Left lobe of liver (tissue), 2 donors: ENCODE results near the gene PLAAT2. TPM values are rescaled to one million over a fixed set of nuclear protein-coding genes. Genes with fewer than 3 reads are reported as not detected.
A peak's percentile ranks its signal among the peaks of the same experiment; 100 is the strongest.
"Not testable (repeated sequence)": the region's sequence is repeated elsewhere in the genome, so short reads cannot be mapped to it uniquely, and the experiment has no call there.

Source experiments
- ATAC-seq: fragments of 200-7000 bp; cut with Tn5 transposase; one replicate; pipeline ENCODE4 v1.9.1; 2020; ENCODE audit warnings: mild to moderate bottlenecking, moderate library complexity
- DNase-seq: peaks from one replicate; pipeline ENCODE4 v3.0.0-alpha.2; 2020; ENCODE audit warnings: low spot score
- total RNA-seq: library from RNA; stranded (reverse); gene quantifications from one replicate; pipeline ENCODE4 v1.2.1, GENCODE V29; 2021
- donor health status: DM: no; HTN: no; CAD: no; lungs with moderate emphysema.
- donor health status: DM: no; HTN: yes; CAD: no.

The PLAAT2 gene
- total RNA-seq, 1 donor from 2014 or later: 1.2 TPM

DNA sequence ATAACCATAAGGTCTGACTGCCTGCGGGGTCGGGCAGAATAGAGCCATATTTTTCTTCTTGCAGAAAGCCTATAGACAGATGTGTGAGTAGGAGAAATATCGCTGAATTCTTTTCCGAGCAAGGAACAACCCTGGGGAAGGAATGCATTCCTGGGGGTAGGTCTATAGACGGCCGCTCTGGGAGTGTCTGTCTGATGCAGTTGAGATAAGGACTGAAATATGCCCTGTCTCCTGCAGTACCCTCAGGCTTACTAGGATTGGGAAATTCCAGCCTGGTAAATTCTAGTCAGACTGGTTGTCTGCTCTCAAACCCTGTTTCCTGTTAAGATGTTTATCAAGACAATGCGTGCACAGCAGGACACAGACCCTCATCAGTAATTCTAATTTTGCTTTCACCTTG is 18.0 kb upstream of the PLAAT2 start:
- DNase-seq, ATAC-seq: not testable (repeated sequence)

DNA sequence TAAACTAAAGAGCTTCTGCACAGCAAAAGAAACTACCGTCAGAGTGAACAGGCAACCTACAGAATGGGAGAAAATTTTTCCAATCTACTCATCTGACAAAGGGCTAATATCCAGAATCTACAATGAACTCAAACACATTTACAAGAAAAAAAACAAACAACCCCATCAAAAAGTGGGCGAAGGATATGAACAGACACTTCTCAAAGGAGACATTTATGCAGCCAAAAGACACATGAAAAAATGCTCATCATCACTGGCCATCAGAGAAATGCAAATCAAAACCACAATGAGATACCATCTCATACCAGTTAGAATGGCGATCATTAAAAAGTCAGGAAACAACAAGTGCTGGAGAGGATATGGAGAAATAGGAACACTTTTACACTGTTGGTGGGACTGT is 15.7 kb upstream of the PLAAT2 start:
- not testable (repeated sequence) for DNase-seq, ATAC-seq

DNA sequence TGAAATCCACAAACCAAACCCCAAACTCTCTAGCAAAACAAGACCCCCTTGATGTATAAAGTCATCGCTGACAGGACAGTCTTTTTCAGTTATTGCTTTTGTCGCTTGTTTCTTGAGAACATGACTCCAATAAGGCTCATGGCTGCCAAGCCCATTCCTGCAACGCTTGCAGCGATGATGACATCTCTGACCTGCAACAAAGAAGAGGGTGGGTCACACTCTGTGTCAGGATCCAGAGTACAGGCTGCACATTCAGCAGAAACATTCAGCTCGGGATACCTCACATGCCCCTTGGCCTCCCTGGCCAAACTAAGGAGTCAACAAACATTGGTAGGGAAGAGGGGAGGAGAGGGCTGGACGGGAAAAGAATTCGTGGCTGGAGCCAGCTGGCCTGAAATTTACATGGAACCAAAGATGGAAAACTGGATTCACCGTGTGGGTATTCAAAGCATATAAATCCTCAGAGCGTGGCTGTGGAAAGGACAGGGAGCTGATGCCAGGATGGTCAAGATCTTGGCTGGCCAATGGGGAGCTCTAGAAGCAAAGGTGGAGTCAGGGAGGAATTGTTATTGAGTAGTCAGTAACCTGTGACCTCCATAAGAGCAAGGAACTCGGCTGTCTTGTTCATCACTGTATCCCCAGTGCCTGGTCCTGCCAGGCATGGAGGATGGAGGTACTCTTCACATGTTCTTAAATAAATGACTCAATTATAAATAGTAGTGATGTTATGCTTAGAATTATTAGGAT is 11.8 kb upstream of the PLAAT2 start:
- peak; percentile 89 for DNase-seq
- ATAC-seq: peak; percentile 97

DNA sequence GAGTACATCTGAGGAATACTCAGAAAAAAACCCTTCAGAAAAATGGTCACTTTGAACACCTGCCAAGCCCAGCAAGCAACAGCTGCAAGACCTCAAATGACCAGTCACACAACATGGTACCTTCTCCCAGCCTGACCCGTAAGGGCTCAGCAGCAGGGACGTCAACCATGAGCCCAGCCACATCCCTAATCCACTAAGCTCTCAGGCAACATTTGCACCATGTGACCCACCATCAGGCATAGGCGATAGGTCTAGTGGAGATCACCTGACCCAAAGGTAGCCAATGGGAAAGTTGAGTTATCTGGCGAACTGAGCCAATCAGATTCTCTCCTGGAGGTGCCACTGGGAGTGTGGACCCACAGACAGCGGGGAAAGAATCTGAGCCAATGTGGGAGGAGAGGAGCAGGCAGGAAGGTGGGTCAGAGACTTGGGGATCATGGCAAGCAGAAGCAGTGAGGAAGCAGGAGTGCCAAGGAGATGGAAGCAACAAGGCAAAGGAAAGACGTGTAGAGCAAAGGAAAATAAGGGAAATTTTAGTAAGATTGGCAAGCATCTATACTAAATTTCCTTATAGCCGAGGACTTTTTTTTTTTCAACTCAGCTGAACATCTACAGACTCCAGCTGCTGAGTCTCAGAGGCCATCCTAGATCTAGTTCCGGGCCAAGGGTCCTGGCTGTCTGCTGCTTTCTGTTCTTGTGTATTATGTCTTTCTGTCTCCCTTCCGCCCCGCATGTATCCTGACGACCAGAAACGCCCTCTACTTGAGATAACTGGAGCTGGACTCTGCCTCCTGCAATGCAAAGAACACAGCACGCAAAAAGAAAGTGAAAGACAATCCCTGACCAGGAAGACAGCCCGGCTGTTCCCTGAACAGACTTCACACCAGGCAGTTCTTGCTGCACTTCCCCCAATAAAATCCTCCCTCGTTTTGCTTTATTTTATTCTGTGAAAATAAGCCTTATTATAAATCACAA is 11.0 kb upstream of the PLAAT2 start:
- peak; percentile 58 for DNase-seq

DNA sequence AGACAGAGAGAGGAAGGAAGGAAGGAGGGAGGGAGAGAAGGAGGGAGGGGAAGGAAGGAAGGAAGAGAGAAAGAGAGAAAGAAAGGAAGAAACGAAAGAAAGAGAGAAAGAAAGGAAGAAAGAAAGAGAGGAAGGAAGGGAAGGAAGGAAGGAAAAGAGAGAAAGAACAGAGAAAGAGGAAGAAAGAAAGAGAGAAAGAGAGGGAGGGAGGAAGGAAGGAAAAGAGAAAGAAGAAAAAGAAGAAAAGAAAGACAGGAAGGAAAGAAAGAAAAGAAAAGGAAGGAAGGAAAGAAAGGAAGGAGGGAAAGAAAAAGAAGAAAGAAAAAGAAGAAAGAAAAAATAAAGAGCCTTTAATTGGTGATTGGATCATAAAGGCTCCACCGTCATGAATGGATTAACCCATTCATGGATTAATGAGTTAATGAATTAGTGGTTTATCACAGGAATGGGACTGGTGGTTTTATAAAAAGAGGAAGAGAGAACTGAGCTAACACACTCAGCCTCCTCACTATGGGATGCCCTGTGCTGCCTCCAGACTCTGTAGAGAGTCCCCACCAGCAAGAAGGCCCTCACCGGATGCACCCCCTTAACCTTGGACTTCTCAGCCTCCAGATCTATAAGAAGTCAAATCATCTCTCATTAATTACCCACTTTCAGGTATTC is 9.0 kb upstream of the PLAAT2 start:
- no peak for ATAC-seq

More for the DNA sequence above, 11.0 kb upstream of the PLAAT2 start:
- ATAC-seq: peak; percentile 82

DNA sequence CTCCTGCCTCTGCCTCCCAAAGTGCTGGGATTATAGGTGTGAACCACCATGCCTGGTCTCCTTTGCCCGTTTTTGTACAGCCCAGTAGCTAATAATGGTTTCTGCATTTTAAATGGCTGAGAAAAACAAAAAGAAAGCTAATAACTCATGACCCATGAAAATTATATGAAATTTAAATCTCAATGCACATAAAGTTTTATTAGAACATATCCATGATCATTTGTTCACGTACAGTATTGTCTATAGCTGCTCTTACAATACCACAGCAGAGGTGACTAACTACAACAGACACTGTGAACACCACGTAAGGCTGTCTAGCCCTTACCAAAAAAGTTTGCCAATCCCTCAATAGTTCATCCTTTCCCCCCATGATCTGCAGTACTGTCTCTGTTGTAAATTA is 6.4 kb upstream of the PLAAT2 start:
- DNase-seq: no peak
- no peak for ATAC-seq

More for the DNA sequence above, 9.0 kb upstream of the PLAAT2 start:
- DNase-seq: no peak

DNA sequence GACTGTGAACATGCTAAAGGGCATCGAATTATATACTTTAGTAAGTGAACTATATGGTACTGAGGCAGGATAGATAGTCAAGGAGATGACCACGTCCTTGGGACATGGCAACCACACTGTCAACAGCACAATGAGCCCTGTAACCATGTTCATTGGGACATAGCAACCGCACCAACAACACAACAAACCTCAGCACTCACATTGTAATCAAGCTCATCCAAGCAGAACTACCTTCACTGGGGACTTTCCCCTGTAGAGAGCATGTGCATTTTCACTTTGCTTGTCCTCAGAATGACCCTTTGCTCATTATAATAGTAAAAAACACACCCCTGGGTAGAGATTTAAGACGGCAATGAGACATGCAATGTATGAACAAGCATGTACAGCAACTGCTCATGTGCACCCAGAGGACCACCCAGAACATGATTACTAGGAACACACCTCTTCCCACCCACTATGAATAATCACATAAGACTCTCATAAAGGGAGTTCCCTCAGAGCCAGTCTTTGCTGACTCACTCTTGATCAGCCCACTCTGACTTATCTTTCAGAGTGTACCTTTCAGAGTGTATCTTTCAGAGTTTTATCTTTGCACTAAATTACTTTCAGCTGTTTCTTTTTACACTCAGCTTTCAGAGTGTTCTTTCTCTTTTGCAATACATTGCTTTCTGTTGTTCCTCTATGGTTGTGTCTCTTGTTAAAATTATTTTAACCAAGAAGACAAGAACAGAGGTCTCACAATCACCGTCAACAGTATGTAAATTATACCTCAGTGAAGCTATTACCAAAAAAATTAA is 4.1 kb upstream of the PLAAT2 start:
- ATAC-seq: peak; percentile 78
- no peak for DNase-seq

DNA sequence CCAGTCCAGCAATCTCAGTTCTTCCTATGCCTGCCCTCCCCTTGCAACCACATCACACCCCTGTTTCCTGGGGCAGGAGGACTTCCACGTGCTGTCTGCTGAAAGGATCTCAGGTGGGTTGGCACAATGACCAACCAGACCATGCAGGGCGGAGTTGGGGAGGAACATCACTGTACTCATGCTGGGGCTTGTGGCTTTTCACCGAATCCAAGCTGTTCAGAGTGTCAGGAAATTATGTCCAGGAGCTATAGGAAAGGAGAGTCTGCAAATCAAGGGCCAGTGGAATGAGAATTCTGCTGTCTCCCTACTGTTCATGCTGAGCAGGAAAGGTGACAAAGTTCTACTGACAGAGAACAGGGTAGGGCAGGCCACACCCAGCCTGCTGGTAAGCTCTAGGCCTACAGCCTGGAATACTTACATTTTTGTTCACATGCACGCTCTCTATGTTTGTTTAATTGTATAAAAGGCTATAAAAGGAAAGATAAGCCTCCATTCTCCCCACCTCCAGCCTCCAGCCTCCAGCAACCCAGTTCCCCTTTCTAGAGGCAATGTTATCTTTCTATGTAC is 1.7 kb upstream of the PLAAT2 start:
- no peak for ATAC-seq
- no peak for DNase-seq

DNA sequence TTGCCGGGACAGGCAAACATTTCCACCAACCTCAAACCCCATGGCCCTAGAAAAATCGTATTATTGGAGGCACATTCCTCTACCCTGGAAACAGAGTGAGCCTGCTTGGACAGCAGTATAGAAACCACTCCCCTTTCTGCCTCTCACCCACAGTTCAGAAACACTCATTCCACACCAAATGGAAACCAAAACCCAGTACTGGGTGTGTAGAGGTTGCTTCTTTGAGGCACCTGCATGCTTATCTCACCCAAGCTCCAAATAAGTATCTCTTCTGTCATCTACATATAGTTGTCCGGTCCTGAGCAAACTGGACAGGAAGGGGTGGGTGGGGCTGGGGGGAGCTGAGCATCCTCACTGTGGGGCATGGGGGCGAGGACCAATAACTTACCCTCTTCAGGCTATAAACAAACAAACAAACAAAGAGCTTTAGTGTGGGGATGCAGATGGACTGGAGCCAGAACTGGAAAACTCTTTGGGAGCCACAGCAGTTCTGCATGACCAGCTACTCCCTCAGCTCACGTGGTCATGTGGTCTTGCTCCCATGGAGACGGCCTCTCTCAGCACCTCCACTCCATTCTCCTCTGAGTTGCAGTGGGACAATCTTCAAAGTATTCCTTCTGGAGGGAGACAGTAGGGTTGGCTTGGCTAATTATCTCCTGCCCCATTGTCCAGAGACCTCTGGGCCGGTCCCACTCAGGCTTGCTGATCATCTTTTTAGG is 1.0 kb upstream of the PLAAT2 start:
- no peak for DNase-seq
- peak; percentile 5 for ATAC-seq

DNA sequence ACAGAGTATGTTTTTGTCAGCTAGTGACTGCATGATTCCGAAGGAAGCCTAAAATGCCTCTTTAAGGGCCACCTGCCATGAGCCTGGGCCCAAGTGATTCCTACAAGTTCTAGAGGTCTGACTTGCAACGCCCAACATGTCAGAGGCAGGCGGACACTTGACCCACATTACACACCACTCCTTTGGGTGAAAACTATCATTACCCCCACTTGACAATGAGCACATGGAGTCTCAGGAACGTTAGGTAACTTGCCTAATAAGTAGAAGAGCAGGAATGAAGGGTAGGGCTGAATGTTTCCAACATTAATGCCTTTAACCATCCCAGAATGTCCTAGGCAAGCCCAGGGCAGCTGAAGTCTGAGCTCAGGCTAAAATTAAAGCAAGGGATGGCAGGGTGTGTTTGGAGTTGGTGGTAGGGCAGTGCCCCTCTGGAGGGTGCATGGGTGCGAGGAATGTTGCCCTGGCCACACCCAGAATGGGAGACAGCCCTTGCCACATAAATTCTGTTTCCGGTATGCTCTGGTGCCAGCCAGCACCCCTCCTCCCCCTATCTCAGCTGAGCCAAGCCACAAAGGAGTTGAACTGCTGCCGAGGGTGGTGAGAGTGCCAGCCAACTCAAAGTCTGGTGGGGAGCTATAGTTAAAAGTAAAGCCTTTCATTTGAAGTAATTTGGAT is 2.5 kb downstream of the PLAAT2 start:
- ATAC-seq (peak; percentile 66), DNase-seq (no peak)

DNA sequence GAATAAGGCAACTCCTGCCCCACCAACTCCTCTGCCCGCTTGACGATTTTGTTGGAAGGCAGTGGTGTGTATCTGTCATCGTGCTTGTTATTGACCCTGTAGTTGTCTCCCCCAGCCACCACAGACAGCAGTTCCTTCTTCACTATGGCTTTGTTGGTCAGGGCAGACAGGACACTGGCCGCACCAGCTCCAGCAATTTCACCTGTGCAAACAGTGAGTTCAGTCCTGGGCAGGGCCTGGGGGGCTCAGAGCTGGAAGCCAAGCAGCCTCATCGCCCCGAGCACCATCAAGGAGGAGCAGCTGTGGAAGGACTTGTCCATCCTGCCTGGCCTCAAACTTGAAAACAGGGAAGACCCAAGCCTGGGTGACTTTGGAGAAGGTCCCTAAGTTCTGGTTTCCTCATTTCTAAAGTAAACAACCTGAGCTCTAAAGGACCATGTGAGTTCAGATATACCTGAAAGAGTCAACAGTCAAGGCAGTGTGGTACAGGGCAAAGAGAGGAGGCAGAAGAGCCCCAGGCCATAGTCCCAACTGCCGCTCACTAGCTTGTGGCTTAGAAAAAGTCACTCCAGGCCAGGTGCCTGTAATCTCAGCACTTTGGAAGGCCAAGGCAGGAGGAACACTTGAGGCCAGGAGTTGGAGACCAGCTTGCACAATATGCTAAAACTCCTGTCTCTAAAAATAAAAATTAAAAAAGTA is 4.6 kb downstream of the PLAAT2 start:
- ATAC-seq (no peak), DNase-seq (no peak)

DNA sequence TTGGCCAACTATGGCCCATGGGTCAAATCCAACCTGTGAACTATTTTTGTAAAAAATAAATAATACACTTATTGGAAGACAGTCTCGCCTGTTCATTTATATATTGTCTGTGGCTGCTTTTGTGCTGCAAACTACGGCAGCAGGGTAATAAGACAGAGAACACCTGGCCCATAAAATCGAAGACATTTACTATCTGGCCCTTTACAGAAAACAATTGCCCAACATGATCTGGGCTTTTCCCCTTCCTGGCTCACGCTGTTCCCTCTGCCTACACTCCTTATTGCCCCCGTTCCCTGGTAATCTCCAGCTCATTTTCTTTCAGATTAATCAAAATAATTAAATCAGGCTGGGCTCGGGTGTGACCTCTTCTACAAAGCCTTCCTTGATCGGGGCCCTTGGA is 5.6 kb downstream of the PLAAT2 start:
- no peak for DNase-seq
- ATAC-seq: no peak

DNA sequence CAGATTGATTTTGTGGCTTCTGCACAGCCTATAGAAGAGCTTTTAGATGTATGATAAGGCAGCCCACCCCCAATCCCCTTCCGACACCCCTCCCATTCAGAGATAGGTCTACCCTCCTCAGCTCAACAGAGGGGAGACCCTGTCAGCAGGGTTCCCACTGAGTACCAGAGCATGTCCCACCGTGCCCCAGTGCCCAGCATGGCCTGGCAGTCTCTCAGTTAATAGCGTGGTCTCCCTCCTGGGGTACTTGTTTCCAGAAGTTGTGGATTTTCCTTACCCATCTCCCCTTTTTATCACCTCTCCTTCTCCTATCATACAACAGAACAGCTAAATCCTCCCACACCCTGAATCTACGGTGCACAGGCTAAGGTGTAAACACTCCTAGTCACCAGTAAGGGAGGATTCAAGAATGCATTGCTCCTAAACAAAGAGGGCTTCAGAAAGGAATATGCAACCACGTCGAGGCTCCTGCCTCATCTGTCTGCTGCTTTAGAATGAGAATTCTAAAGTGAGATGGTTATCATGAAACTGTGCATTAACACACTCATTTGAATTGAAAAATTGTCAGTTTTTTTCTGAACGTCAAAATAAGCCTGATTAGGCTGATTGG is 6.7 kb downstream of the PLAAT2 start:
- ATAC-seq (no peak), DNase-seq (no peak)

DNA sequence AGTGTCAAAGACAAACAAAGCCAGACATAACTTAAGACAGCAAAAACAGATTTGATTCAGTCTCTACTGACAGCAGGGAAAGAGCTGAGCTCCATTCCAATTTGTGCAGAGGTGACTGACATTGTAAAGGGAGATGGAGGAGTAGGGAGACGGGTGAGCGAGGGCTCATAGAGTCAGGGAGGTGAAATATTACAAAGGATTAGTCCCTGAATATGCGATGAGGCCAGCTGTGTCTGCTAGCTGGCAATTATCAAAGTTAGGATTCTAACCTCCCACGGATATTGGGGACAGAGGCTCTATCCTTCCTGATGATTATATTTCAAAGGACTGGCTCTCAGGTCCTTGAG is 8.3 kb downstream of the PLAAT2 start:
- ATAC-seq: no peak
- no peak for DNase-seq

DNA sequence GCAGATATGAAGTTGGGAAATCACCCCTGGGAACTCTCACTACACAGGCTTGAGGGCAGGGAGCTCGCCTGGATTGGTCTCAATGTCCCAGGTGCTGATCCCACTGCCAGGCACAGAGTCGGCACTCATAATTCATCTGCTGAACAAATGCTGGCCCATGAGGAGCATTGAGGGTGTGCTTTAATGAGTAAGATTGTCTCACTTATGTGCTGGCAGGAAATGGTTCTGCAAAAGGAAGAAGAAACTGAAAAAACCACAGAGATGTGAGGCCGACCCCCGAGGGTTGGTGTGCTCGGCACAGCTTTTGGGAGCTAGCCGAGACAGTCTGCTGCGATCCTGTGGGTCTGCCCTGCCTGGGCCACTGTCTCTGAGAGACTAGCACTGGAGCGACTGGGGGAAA is 9.4 kb downstream of the PLAAT2 start:
- ATAC-seq: no peak
- peak; percentile 22 for DNase-seq

DNA sequence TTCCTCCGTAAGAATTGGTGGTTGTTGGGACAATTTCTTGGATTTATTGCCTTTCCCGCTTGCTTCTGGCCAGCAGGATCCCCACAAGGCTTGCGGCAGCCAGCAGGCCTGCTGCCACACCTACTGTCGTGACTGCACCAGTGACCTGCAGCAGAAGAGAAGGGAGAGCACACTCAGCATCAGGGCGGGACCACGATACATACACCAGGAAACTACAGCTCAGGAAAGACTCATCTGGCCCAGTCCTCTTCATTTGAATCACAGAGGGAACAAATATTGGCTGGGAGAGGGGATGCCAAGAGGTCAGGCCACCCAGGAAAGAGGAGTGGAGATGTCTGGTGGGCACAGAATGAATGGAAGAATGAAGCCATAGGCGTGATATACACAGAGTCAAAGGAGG is 10.3 kb downstream of the PLAAT2 start:
- DNase-seq (peak; percentile 19), ATAC-seq (no peak)

DNA sequence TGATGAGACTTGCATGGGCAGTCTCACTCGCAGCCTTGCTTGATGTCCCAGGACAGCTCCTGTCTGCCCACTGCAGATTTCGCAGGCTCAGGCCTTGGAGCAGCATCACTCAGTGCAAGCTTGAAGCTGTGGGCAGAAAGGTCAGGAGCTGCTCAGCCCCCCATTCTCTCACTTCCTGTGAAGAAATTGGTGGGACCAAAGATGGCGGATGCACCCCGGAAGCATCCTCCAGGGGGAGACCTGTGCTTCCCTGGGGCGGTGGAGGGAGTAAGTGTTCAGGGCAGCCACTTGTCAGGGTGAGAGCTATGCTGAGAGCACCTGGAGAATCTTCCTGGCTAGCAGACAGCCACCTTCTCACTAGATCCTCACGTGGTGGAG is 11.3 kb downstream of the PLAAT2 start:
- ATAC-seq: no peak
- DNase-seq: peak; percentile 19
